Activated T-helper 17 cell treated with anti-CD3 and anti-CD28 coated beads, Interleukin-2, amount 50 U/mL, for 72 hours (primary cell): Measurements from ENCODE around the gene TMED4. TPM values are rescaled to one million over a fixed set of nuclear protein-coding genes. Genes with fewer than 3 reads are reported as not detected.

ENCODE experiments used
- ATAC-seq: fragments of 150-1000 bp; cut with Tn5 transposase; replicated peaks from 2 replicates; pipeline ENCODE4 v1.10.0; 2021; ENCODE audit warnings: mild to moderate bottlenecking, moderate library complexity
- H3K27ac Mint-ChIP-seq: one replicate; pipeline ENCODE4 v1.8.0; 2022; ENCODE audit warnings: mixed read lengths
- H3K27me3 Mint-ChIP-seq: one replicate; pipeline ENCODE4 v1.8.0; 2022; ENCODE audit warnings: mixed read lengths
- H3K36me3 Mint-ChIP-seq: one replicate; pipeline ENCODE4 v1.8.0; 2022; ENCODE audit warnings: low read depth, mild to moderate bottlenecking, mixed read lengths
- H3K4me1 Mint-ChIP-seq: one replicate; pipeline ENCODE4 v1.8.0; 2022; ENCODE audit warnings: mixed read lengths
- H3K4me3 Mint-ChIP-seq: one replicate; pipeline ENCODE4 v1.8.0; 2022; ENCODE audit warnings: mild to moderate bottlenecking, mixed read lengths
- H3K9me3 Mint-ChIP-seq: one replicate; pipeline ENCODE4 v1.8.0; 2022; ENCODE audit warnings: mixed read lengths
- total RNA-seq, 2 donors: library from RNA; stranded (reverse); gene quantifications; one replicate each; pipeline ENCODE4 v1.2.3, GENCODE V29; 2022

The TMED4 gene
- total RNA-seq, 2 donors from 2014 or later, result 78.2 to 103 TPM

GRCh38 chr7:44533301-44534055, 48.6 kb downstream of the TMED4 start:
- no peaks in the 10 kb centered on the region for H3K4me1 Mint-ChIP-seq
- no peaks in the 10 kb centered on the region for H3K36me3 Mint-ChIP-seq
- H3K27ac Mint-ChIP-seq, result no peak overlapping the region
- H3K4me3 Mint-ChIP-seq, result no peak overlapping the region
- H3K27me3 Mint-ChIP-seq, result no peaks in the 10 kb centered on the region
- ATAC-seq, result no peak
- no peaks in the 10 kb centered on the region for H3K9me3 Mint-ChIP-seq

- H3K4me3 Mint-ChIP-seq, result no peak overlapping the region
- H3K36me3 Mint-ChIP-seq, result no peaks in the 10 kb centered on the region
- ATAC-seq, result no peak
- H3K27me3 Mint-ChIP-seq, result no peaks in the 10 kb centered on the region
- H3K27ac Mint-ChIP-seq, result peak overlapping the region; percentile 54
- no peaks in the 10 kb centered on the region for H3K9me3 Mint-ChIP-seq
- H3K4me1 Mint-ChIP-seq, result no peaks in the 10 kb centered on the region
Observed at GRCh38 chr7:44531421-44532380, 50.3 kb downstream of the TMED4 start.

GRCh38 chr7:44530990-44531389, 51.0 kb downstream of the TMED4 start:
- Mint-ChIP-seq H3K9me3 (no peaks in the 10 kb centered on the region), H3K27ac (peak overlapping the region; percentile 54), H3K36me3 (no peaks in the 10 kb centered on the region), H3K4me1 (no peaks in the 10 kb centered on the region), H3K4me3 (no peak overlapping the region), H3K27me3 (no peaks in the 10 kb centered on the region)
- no peak for ATAC-seq

Other genes with a start within 250 kb of the TMED4 start
- gene NUDCD3, start 91.6 kb downstream of the TMED4 start, total RNA-seq, result 100 to 1,000 TPM in 1 of 2 donors, 10 to 100 TPM in 1; 96.4 to 101 TPM
- under 1 TPM in 1 of 2 donors, not detected in 1; 0.32 TPM for gene NPC1L1, start 40.9 kb downstream of the TMED4 start, total RNA-seq
- 100 to 1,000 TPM in 1 of 2 donors, 10 to 100 TPM in 1; 80.2 to 110 TPM for gene DDX56, start 8.3 kb downstream of the TMED4 start, total RNA-seq
- gene OGDH, start 24.4 kb upstream of the TMED4 start, total RNA-seq, result 100 to 1,000 TPM in 1 of 2 donors, 10 to 100 TPM in 1; 77.6 to 128 TPM
- gene ZMIZ2, start 166.6 kb upstream of the TMED4 start, total RNA-seq, result 100 to 1,000 TPM in 1 of 2 donors, 10 to 100 TPM in 1; 88.7 to 134 TPM
- gene PPIA, start 214.4 kb upstream of the TMED4 start, total RNA-seq, result 1,000 to 10,000 TPM; 1,915 to 2,917 TPM